Sigmoid colon (tissue), 7 donors: Measurements from ENCODE around the gene PRSS1. TPM values are rescaled to one million over a fixed set of nuclear protein-coding genes. Genes with fewer than 3 reads are reported as not detected.

ENCODE experiments used
- DNase-seq: peaks from one replicate; pipeline ENCODE4 v3.0.0-alpha.2; 2019
- H3K27ac ChIP-seq, 4 donors: fragments of 200-600 bp; sonication (generic); one replicate each; pipeline ENCODE4 v1.5.1; 2016 to 2019; ENCODE audit warnings: mild to moderate bottlenecking in 1 of 4
- H3K27me3 ChIP-seq, 3 donors: fragments of 200-600 bp; sonication (generic); one replicate each; pipeline ENCODE4 v1.5.1; 2019; ENCODE audit warnings: mild to moderate bottlenecking in 1 of 3
- H3K36me3 ChIP-seq, 4 donors: fragments of 200-600 bp; sonication (generic); one replicate each; pipeline ENCODE4 v1.5.1; 2016 to 2019
- H3K4me1 ChIP-seq, 4 donors: fragments of 200-600 bp; sonication (generic); one replicate each; pipeline ENCODE4 v1.5.1; 2017 to 2019
- H3K4me3 ChIP-seq, 4 donors: fragments of 200-600 bp; sonication (generic); one replicate each; pipeline ENCODE4 v1.5.1; 2017 to 2019; ENCODE audit warnings: mild to moderate bottlenecking in 2 of 4, moderate library complexity in 1 of 4
- H3K9me3 ChIP-seq, 4 donors: fragments of 200-600 bp in 3 of 4; sonication (generic) in 3 of 4; one replicate each; pipeline versions ENCODE4 v1.5.1 to v1.6.1; 2013 to 2019
- EP300 ChIP-seq, 4 donors: sonication (generic); formaldehyde crosslinking; IDR thresholded peaks; one replicate each; pipeline ENCODE4 v1.6.1; 2017; ENCODE audit warnings: antibody characterized with exemption in 4 of 4
- POLR2A ChIP-seq, 2 donors: fragments of 450-650 bp; IDR thresholded peaks; one replicate each; pipeline ENCODE4 v1.6.1; 2016; ENCODE audit warnings: antibody characterized with exemption in 2 of 2, mild to moderate bottlenecking in 2 of 2, moderate library complexity in 2 of 2
- POLR2AphosphoS5 ChIP-seq, 4 donors: sonication (generic); formaldehyde crosslinking; IDR thresholded peaks; one replicate each; pipeline ENCODE4 v1.6.1; 2017; ENCODE audit warnings: antibody characterized with exemption in 4 of 4
- WGBS, 2 donors: extraction: QIAGEN DNeasy Blood & Tissue Kit; methylation state at CpG; one replicate each; pipeline ENCODE4 v1.1.7; 2013; 5-methylcytosine and 5-hydroxymethylcytosine counted together
- intact Hi-C: fragments of 100-400 bp; cut with DNase I; formaldehyde crosslinking; loops from one replicate; pipeline ENCODE4 v1.15.1; 2023
- polyA plus RNA-seq, 3 donors: library from polyadenylated mRNA; stranded (reverse); fragments of 200-250 nt; gene quantifications; one replicate each; pipeline ENCODE4 v1.2.3, GENCODE V29; 2013
- total RNA-seq, 4 donors: library from RNA; depleted of rRNA; stranded (reverse); fragments of >200 nt; gene quantifications; one replicate each; pipeline ENCODE4 v1.1.0, GENCODE V29; 2016
- TF ChIP-seq, protein P1 (sequence below), 4 experiments: fragments of 450-650 bp in 3 of 4; fragments of 200-600 bp in 1 of 4; IDR thresholded peaks; one replicate each; pipeline ENCODE4 v1.5.1; 2016 to 2019; ENCODE audit warnings: antibody characterized with exemption in 4 of 4, mild to moderate bottlenecking in 3 of 4, moderate library complexity in 2 of 4
- donor health status: healthy with polysubstance abuse.
- donor health status: Bipolar disorder and iron deficiency.
- donor health status: healthy.

The PRSS1 gene
- total and polyA plus RNA-seq, 7 donors, result 0.67 to 25.8 (median 1.8) TPM; not detected in 4

DNA sequence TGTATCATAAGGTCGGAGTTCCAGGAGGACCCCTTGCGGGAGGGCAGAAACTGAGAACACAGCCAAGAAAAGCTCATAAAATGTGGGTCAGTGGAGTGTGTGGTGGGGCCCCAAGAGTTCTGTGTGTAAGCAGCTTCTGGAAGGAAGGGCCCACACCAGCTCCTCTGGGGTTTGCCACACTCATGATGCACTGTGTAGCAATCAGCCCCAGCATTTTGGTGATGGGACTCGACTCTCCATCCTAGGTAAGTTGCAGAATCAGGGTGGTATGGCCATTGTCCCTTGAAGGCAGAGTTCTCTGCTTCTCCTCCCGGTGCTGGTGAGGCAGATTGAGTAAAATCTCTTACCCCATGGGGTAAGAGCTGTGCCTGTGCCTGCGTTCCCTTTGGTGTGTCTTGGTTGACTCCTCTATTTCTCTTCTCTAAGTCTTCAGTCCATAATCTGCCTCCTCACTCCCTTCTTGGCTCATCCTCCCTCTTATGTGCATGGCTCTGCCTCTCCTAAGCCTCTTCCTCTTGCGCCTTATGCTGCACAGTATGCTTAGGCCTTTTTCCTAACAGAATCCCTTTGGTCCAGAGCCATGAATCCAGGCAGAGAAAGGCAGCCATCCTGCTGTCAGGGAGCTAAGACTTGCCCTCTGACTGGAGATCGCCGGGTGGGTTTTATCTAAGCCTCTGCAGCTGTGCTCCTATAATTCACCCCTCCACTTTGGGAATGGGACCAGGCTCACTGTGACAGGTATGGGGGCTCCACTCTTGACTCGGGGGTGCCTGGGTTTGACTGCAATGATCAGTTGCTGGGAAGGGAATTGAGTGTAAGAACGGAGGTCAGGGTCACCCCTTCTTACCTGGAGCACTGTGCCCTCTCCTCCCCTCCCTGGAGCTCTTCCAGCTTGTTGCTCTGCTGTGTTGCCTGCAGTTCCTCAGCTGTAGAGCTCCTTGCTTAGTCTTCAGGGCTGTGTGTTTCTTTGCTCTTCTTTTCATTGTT, 39.3 kb downstream of the PRSS1 start:
- Histone ChIP-seq H3K27ac (no peak overlapping the region), H3K9me3 (no peaks in the 10 kb centered on the region), H3K27me3 (peaks cover 0 to 11% (median 6%) of the 10 kb centered on the region in 3 donors), H3K4me1 (no peaks in the 10 kb centered on the region), H3K36me3 (no peaks in the 10 kb centered on the region), H3K4me3 (no peak overlapping the region)
- TF ChIP-seq POLR2AphosphoS5 (IDR thresholded peaks at IDR 0.05), result no peak
- TF ChIP-seq, protein P1, sequence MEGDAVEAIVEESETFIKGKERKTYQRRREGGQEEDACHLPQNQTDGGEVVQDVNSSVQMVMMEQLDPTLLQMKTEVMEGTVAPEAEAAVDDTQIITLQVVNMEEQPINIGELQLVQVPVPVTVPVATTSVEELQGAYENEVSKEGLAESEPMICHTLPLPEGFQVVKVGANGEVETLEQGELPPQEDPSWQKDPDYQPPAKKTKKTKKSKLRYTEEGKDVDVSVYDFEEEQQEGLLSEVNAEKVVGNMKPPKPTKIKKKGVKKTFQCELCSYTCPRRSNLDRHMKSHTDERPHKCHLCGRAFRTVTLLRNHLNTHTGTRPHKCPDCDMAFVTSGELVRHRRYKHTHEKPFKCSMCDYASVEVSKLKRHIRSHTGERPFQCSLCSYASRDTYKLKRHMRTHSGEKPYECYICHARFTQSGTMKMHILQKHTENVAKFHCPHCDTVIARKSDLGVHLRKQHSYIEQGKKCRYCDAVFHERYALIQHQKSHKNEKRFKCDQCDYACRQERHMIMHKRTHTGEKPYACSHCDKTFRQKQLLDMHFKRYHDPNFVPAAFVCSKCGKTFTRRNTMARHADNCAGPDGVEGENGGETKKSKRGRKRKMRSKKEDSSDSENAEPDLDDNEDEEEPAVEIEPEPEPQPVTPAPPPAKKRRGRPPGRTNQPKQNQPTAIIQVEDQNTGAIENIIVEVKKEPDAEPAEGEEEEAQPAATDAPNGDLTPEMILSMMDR (IDR thresholded peaks at IDR 0.05), result no peak
- TF ChIP-seq POLR2A (IDR thresholded peaks at IDR 0.05), result no peak
- TF ChIP-seq EP300 (IDR thresholded peaks at IDR 0.05), result no peak
- WGBS, 2 donors, result 75 to 77% methylated on average over 10 of the region's 10 CpGs
- no peak for DNase-seq
- intact Hi-C loops, result loop anchor here (10.0 kb wide), 1 partner anchor 184 kb away; no protein-coding TSS in a partner anchor

DNA sequence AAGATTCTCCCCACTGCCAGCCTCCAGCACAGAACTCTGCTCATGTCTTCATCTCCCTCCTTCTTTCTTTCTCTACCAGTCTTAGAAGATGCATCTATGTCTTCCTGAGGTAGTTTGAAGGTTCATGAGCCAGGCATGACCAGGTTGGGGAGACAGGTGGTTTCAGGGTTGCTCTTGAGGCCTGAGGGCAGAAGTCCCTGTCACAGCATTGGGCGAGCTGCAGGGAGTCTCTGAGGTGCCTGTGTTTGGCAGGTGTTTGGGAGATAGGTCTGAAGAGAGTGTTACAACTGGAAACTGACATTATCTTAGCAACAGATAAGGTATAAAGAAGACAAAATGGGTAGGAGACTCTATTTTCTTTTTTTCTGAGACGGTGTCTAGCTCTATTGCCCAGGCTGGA, 40.2 kb downstream of the PRSS1 start:
- intact Hi-C loops, result loop anchor here (10.0 kb wide), 1 partner anchor 185 kb away; no protein-coding TSS in a partner anchor
- Histone ChIP-seq H3K27ac (no peak overlapping the region), H3K36me3 (no peaks in the 10 kb centered on the region), H3K9me3 (no peaks in the 10 kb centered on the region), H3K27me3 (peaks cover 0 to 19% (median 6%) of the 10 kb centered on the region in 3 donors), H3K4me1 (no peaks in the 10 kb centered on the region), H3K4me3 (no peak overlapping the region)
- WGBS, 2 donors, result 79 to 85% methylated on average over 2 of the region's 2 CpGs
- no peak for DNase-seq
- no peak for TF ChIP-seq POLR2A (IDR thresholded peaks at IDR 0.05)
- no peak for TF ChIP-seq POLR2AphosphoS5 (IDR thresholded peaks at IDR 0.05)
- TF ChIP-seq, protein P1 (IDR thresholded peaks at IDR 0.05), result no peak
- no peak for TF ChIP-seq EP300 (IDR thresholded peaks at IDR 0.05)

DNA sequence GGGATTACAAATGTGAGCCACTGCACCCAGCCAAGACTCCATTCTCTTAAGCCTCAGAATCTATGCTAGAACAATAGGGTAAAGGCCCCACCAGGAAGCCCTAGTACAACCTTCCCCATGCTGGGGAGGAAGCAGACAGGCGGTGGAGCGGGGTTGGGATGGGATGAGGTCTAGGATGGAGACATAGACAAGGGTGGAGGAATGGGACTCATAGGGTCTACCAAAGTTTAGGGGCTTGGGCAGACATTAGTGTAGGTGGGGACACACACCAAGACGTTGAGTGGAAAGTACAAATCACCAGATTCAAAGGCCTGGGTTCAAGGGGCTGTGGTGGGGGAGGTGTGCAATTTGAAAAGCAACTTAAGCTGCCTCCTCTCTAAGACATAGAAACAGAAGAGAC, 40.8 kb downstream of the PRSS1 start:
- no peaks in the 10 kb centered on the region for H3K9me3 ChIP-seq
- no peak overlapping the region for H3K4me3 ChIP-seq
- peaks cover 0 to 24% (median 6%) of the 10 kb centered on the region in 3 donors for H3K27me3 ChIP-seq
- H3K27ac ChIP-seq, result no peak overlapping the region
- intact Hi-C loops, result no loop called here
- no peak for TF ChIP-seq EP300 (IDR thresholded peaks at IDR 0.05)
- TF ChIP-seq POLR2A (IDR thresholded peaks at IDR 0.05), result no peak
- no peak for TF ChIP-seq POLR2AphosphoS5 (IDR thresholded peaks at IDR 0.05)
- TF ChIP-seq, protein P1 (IDR thresholded peaks at IDR 0.05), result no peak
- no peak for DNase-seq
- H3K36me3 ChIP-seq, result no peaks in the 10 kb centered on the region
- no peaks in the 10 kb centered on the region for H3K4me1 ChIP-seq
- 72 to 76% methylated on average over 3 of the region's 3 CpGs for WGBS, 2 donors

DNA sequence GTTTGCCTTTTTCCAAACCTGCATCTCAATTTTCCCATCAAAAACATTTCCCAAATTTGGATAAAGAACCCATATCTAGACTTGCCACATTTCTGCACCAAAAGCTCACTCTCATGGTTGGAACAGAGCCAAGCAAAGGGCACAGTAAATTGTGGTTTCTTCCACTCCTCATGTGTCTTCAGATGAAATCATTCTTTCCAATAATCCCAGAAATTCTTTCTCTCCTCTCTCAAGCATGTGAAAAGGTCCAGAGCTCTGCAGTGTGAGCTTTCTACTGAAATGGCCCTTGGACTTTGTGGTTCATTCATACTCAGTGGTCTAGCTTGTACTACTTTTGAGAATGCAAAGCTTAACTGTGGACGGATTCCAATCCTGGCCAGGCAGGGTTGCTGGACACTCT, 41.3 kb downstream of the PRSS1 start:
- no peaks in the 10 kb centered on the region for H3K4me1 ChIP-seq
- H3K27me3 ChIP-seq, result peaks cover 0 to 29% (median 6%) of the 10 kb centered on the region in 3 donors
- WGBS, 2 donors, result 80 to 94% methylated on average over 1 of the region's 1 CpG
- no peak overlapping the region for H3K4me3 ChIP-seq
- DNase-seq, result no peak
- TF ChIP-seq, protein P1 (IDR thresholded peaks at IDR 0.05), result no peak
- TF ChIP-seq POLR2A (IDR thresholded peaks at IDR 0.05), result no peak
- TF ChIP-seq POLR2AphosphoS5 (IDR thresholded peaks at IDR 0.05), result no peak
- TF ChIP-seq EP300 (IDR thresholded peaks at IDR 0.05), result no peak
- H3K9me3 ChIP-seq, result no peaks in the 10 kb centered on the region
- intact Hi-C loops, result no loop called here
- H3K36me3 ChIP-seq, result no peaks in the 10 kb centered on the region
- no peak overlapping the region for H3K27ac ChIP-seq
